Articular chondrocyte of knee joint (primary cell): Measurements from ENCODE around the gene ATOH7. TPM values are rescaled to one million over a fixed set of nuclear protein-coding genes. Genes with fewer than 3 reads are reported as not detected.

Experiments
- total RNA-seq: library from RNA; depleted of rRNA; stranded (reverse); fragments of >200 nt; gene quantifications from 2 replicates; pipeline ENCODE4 v1.2.3, GENCODE V29; 2012

The ATOH7 gene
- total RNA-seq: 0.11 TPM in 1 of 2 replicates, not detected in the other

GRCh38 chr10:68231817-68232251 lies at the start of gene ATOH7:
Gene ATOH7 (minus strand): TSS chr10:68232113. CDS start chr10:68231677, 436 bp downstream.

Other genes starting within 250 kb of the ATOH7 start
- gene HERC4, start 156.8 kb downstream of the ATOH7 start, total RNA-seq: 406 and 497 TPM in 2 replicates
- gene MYPN, start 122.6 kb downstream of the ATOH7 start, total RNA-seq: 12.0 and 14.4 TPM in 2 replicates
- gene HNRNPH3, start 100.0 kb upstream of the ATOH7 start, total RNA-seq: 20.0 and 20.1 TPM in 2 replicates
- gene PBLD, start 100.8 kb upstream of the ATOH7 start, total RNA-seq: 20.8 and 34.9 TPM in 2 replicates
- 42.9 TPM in 2 replicates for gene RUFY2, start 175.2 kb upstream of the ATOH7 start, total RNA-seq
- 5.1 and 12.2 TPM in 2 replicates for gene DNA2, start 239.9 kb upstream of the ATOH7 start, total RNA-seq